B cell (primary cell): ENCODE measurements around the gene ADAMTS2. TPM values are rescaled to one million over a fixed set of nuclear protein-coding genes. Genes with fewer than 3 reads are reported as not detected.

ENCODE experiments used
- ATAC-seq: fragments of 200-7000 bp; cut with Tn5 transposase; one replicate; pipeline ENCODE4 v1.10.0; 2021; ENCODE audit warnings: low read depth, mild to moderate bottlenecking, moderate number of reproducible peaks, moderate library complexity
- CTCF ChIA-PET: fragments of 350-600 bp; sonication (Branson Sonifier 250); formaldehyde crosslinking; loops from one replicate; lab custom pipeline; 2021; ENCODE audit warnings: antibody characterized with exemption, inconsistent platforms; lab: Charles Lee
- POLR2A ChIA-PET: fragments of 350-600 bp; sonication (Branson Sonifier 250); formaldehyde crosslinking; loops from one replicate; lab custom pipeline; 2021; ENCODE audit warnings: antibody characterized with exemption; lab: Charles Lee
- DNase-seq: peaks from one replicate; pipeline ENCODE4 v3.0.0; 2013
- H2AFZ ChIP-seq: 2 replicates; pipeline ENCODE4 v1.6.1; 2012; ENCODE audit warnings: mild to moderate bottlenecking, low read depth, low read length; ENCODE audit not compliant: insufficient read depth, poor library complexity, severe bottlenecking
- H3K27ac ChIP-seq, 2 donors: 1 replicate in 1 of 2; 2 replicates in 1 of 2; pipeline ENCODE4 v1.5.1; 2012 to 2013; ENCODE audit warnings: low read length in 2 of 2, mild to moderate bottlenecking in 2 of 2, moderate library complexity in 1 of 2
- H3K27me3 ChIP-seq, 4 experiments: fragments of 200-600 bp in 1 of 4; sonication (generic) in 1 of 4; replicated peaks in 1 of 4; 1 replicate in 2 of 4; 2 replicates in 2 of 4; pipeline versions ENCODE4 v1.6.1 to v1.7.0; 2013 to 2016; ENCODE audit warnings: low read length in 3 of 4, mild to moderate bottlenecking in 2 of 4, mixed read lengths in 1 of 4, moderate library complexity in 1 of 4; ENCODE audit not compliant: insufficient read depth in 4 of 4, control insufficient read depth in 3 of 4; ENCODE audit errors: control extremely low read depth in 1 of 4
- H3K36me3 ChIP-seq, 2 experiments: replicated peaks in 1 of 2; 1 replicate in 1 of 2; 2 replicates in 1 of 2; pipeline versions ENCODE4 v1.6.1 to v1.7.1; 2013; ENCODE audit warnings: low read length in 1 of 2; ENCODE audit not compliant: insufficient read depth in 2 of 2, control insufficient read depth in 1 of 2; ENCODE audit errors: control extremely low read depth in 1 of 2, extremely low read depth in 1 of 2
- H3K4me1 ChIP-seq, 2 donors: fragments of 200-600 bp in 1 of 2; sonication (generic) in 1 of 2; 1 replicate in 1 of 2; 2 replicates in 1 of 2; pipeline versions ENCODE4 v1.5.1 to v1.6.1; 2013 to 2017; ENCODE audit warnings: low read length in 2 of 2; ENCODE audit not compliant: control insufficient read depth in 2 of 2, insufficient read depth in 2 of 2
- H3K4me2 ChIP-seq: replicated peaks from 2 replicates; pipeline ENCODE3; 2012; ENCODE audit warnings: mild to moderate bottlenecking, low read depth, low read length; ENCODE audit not compliant: poor library complexity, severe bottlenecking
- H3K4me3 ChIP-seq, 5 experiments: fragments of 200-600 bp in 1 of 5; sonication (generic) in 1 of 5; 1 replicate in 3 of 5; 2 replicates in 2 of 5; pipeline versions ENCODE4 v1.5.1 to v1.7.0; 2011 to 2016; ENCODE audit warnings: low read length in 4 of 5, mild to moderate bottlenecking in 4 of 5, low read depth in 2 of 5, control low read depth in 1 of 5, moderate library complexity in 1 of 5; ENCODE audit not compliant: insufficient read depth in 1 of 5; ENCODE audit errors: control extremely low read depth in 1 of 5, extremely low read depth in 1 of 5
- H3K79me2 ChIP-seq: fragments of 200-600 bp; sonication (generic); one replicate; pipeline ENCODE4 v1.6.0; 2016; ENCODE audit warnings: low read length; ENCODE audit not compliant: control insufficient read depth, insufficient read depth
- H3K9ac ChIP-seq: fragments of 200-600 bp; sonication (generic); 2 replicates; pipeline ENCODE4 v1.6.1; 2017; ENCODE audit warnings: mild to moderate bottlenecking, low read length, moderate library complexity
- H3K9me3 ChIP-seq, 3 donors: one replicate each; pipeline versions ENCODE4 v1.6.1 to v1.7.1; 2013; ENCODE audit warnings: low read length in 2 of 3; ENCODE audit not compliant: control insufficient read depth in 2 of 3, insufficient read depth in 1 of 3; ENCODE audit errors: control extremely low read depth in 1 of 3
- H4K20me1 ChIP-seq: 2 replicates; pipeline ENCODE4 v1.6.0; 2012; ENCODE audit warnings: mild to moderate bottlenecking, low read length; ENCODE audit not compliant: insufficient read depth, control insufficient read depth, poor library complexity, severe bottlenecking
- H3K27ac Mint-ChIP-seq: one replicate; pipeline ENCODE4 v1.8.0; 2021; ENCODE audit warnings: mixed read lengths
- H3K27me3 Mint-ChIP-seq: one replicate; pipeline ENCODE4 v1.8.0; 2021; ENCODE audit warnings: mixed read lengths
- H3K4me1 Mint-ChIP-seq: one replicate; pipeline ENCODE4 v1.8.0; 2021; ENCODE audit warnings: mixed read lengths
- H3K4me3 Mint-ChIP-seq: one replicate; pipeline ENCODE4 v1.8.0; 2021; ENCODE audit warnings: mixed read lengths
- H3K9me3 Mint-ChIP-seq: one replicate; pipeline ENCODE4 v1.8.0; 2022; ENCODE audit warnings: mixed read lengths; ENCODE audit not compliant: insufficient read depth
- CTCF ChIP-seq: fragments of 200-600 bp; IDR thresholded peaks from one replicate; pipeline ENCODE4 v1.8.0; 2022; ENCODE audit warnings: antibody characterized with exemption, mild to moderate bottlenecking
- EZH2 ChIP-seq: IDR thresholded peaks from 2 replicates; pipeline ENCODE4 v1.6.1; 2012; ENCODE audit warnings: borderline replicate concordance, low read depth, mild to moderate bottlenecking, moderate library complexity, low read length; ENCODE audit not compliant: insufficient read depth, poor library complexity, severe bottlenecking
- WGBS: methylation state at CpG from one replicate; pipeline ENCODE4 v1.1.5; 2013; ENCODE audit warnings: missing lambda C conversion rate; ENCODE audit not compliant: insufficient coverage; 5-methylcytosine and 5-hydroxymethylcytosine counted together
- intact Hi-C: fragments of 100-400 bp; cut with micrococcal nuclease; formaldehyde crosslinking; loops from one replicate; pipeline ENCODE4 v1.10.0; 2022
- polyA plus RNA-seq: library from polyadenylated mRNA; depleted of rRNA; stranded (reverse); fragments of >200 nt; gene quantifications from 2 replicates; pipeline ENCODE4 v1.2.3, GENCODE V29; 2012
- total RNA-seq, 2 donors: library from RNA; stranded (reverse); fragments of 120-200 nt in 1 of 2; gene quantifications; 1 replicate in 1 of 2; 2 replicates in 1 of 2; pipeline versions ENCODE4 v1.2.3 to v1.2.4, GENCODE V29; 2013 to 2022

Gene ADAMTS2
- total and polyA plus RNA-seq, 2 donors (not counting 1 experiment from before 2014, with no cell fraction given) = not detected

GRCh38 chr5:179367491-179367890 lies 22.2 kb upstream of the ADAMTS2 start:
- Mint-ChIP-seq H3K27ac (no peak overlapping the region), H3K4me1 (no peaks in the 10 kb centered on the region), H3K4me3 (no peak overlapping the region), H3K9me3 (no peaks in the 10 kb centered on the region), H3K27me3 (no peaks in the 10 kb centered on the region)
- H3K27ac ChIP-seq = no peak overlapping the region
- ChIA-PET POLR2A (no interaction called here), CTCF (no interaction called here)
- peaks cover 0 to 6% (median 0%) of the 10 kb centered on the region in 3 donors for H3K9me3 ChIP-seq
- no peaks in the 10 kb centered on the region for H3K36me3 ChIP-seq
- no peaks in the 10 kb centered on the region for H3K27me3 ChIP-seq
- no peaks in the 10 kb centered on the region for H3K79me2 ChIP-seq
- H4K20me1 ChIP-seq = no peaks in the 10 kb centered on the region
- ATAC-seq (no peak), DNase-seq (no peak)
- intact Hi-C loops = no loop called here
- WGBS = 99% methylated on average over 11 of the region's 12 CpGs
- H3K9ac ChIP-seq = no peak overlapping the region
- no peak overlapping the region for H2AFZ ChIP-seq
- H3K4me1 ChIP-seq = no peaks in the 10 kb centered on the region
- H3K4me2 ChIP-seq = no peak overlapping the region
- TF ChIP-seq CTCF = no peak
- TF ChIP-seq EZH2 = no peak
- no peak overlapping the region for H3K4me3 ChIP-seq

GRCh38 chr5:179362355-179362754 lies 17.1 kb upstream of the ADAMTS2 start:
- DNase-seq (no peak), ATAC-seq (no peak)
- H3K27me3 ChIP-seq = no peaks in the 10 kb centered on the region
- Mint-ChIP-seq H3K9me3 (peaks cover 2% of the 10 kb centered on the region), H3K27me3 (no peaks in the 10 kb centered on the region), H3K4me3 (no peak overlapping the region), H3K4me1 (no peaks in the 10 kb centered on the region), H3K27ac (no peak overlapping the region)
- no peak overlapping the region for H3K4me2 ChIP-seq
- CTCF ChIA-PET = no interaction called here
- no peak overlapping the region for H3K4me3 ChIP-seq
- H3K4me1 ChIP-seq = no peaks in the 10 kb centered on the region
- no peaks in the 10 kb centered on the region for H3K79me2 ChIP-seq
- H3K9ac ChIP-seq = no peak overlapping the region
- intact Hi-C loops = no loop called here
- H3K27ac ChIP-seq = no peak overlapping the region
- POLR2A ChIA-PET = no interaction called here
- 89% methylated on average over 18 of the region's 18 CpGs for WGBS
- no peaks in the 10 kb centered on the region for H3K36me3 ChIP-seq
- H3K9me3 ChIP-seq = peaks cover 0 to 14% (median 0%) of the 10 kb centered on the region in 3 donors
- no peak overlapping the region for H2AFZ ChIP-seq
- H4K20me1 ChIP-seq = no peaks in the 10 kb centered on the region
- TF ChIP-seq CTCF (no peak), EZH2 (no peak)
